Panc1 (cell line): ENCODE results near the gene ZFPL1. TPM values are rescaled to one million over a fixed set of nuclear protein-coding genes. Genes with fewer than 3 reads are reported as not detected.

Experiments
- ATAC-seq: fragments of 200-7000 bp; cut with Tn5 transposase; 2 replicates; pipeline ENCODE4 v1.9.1; 2020; ENCODE audit warnings: mild to moderate bottlenecking, moderate library complexity
- BruUV-seq: library from RNA; stranded (reverse); fragments of 400-500 nt; replicated peaks from 2 replicates; lab custom pipeline; 2021; lab: Mats Ljungman, UMichigan
- CTCF ChIA-PET: fragments of 300-600 bp; sonication (Branson Sonifier 250); formaldehyde crosslinking; loops from one replicate; lab custom pipeline; 2022; ENCODE audit warnings: antibody characterized with exemption; lab: Charles Lee
- POLR2A ChIA-PET: fragments of 300-600 bp; sonication (Branson Sonifier 250); formaldehyde crosslinking; loops from one replicate; lab custom pipeline; 2022; ENCODE audit warnings: antibody characterized with exemption; lab: Charles Lee
- DNase-seq: peaks from one replicate; pipeline ENCODE4 v3.0.0-alpha.2; 2010; ENCODE audit warnings: low read depth, low spot score
- H3K27ac ChIP-seq: 2 replicates; pipeline ENCODE4 v1.5.1; 2011; ENCODE audit warnings: mild to moderate bottlenecking, low read length, inconsistent platforms
- H3K27me3 ChIP-seq: fragments of 200-500 bp; sonication (Bioruptor generic); 2 replicates; pipeline ENCODE4 v1.6.0; 2014; ENCODE audit warnings: low read length, inconsistent platforms; ENCODE audit not compliant: control insufficient read depth, insufficient read depth
- H3K36me3 ChIP-seq: fragments of 200-500 bp; sonication (Bioruptor generic); 2 replicates; pipeline ENCODE4 v1.5.1; 2014; ENCODE audit warnings: inconsistent platforms, mild to moderate bottlenecking, low read length, moderate library complexity; ENCODE audit not compliant: control insufficient read depth, insufficient read depth
- H3K4me1 ChIP-seq: 2 replicates; pipeline ENCODE4 v1.5.1; 2011; ENCODE audit warnings: inconsistent platforms, mild to moderate bottlenecking, low read length, moderate library complexity; ENCODE audit not compliant: control insufficient read depth, insufficient read depth
- H3K4me3 ChIP-seq, 2 experiments: 2 replicates each; pipeline ENCODE4 v1.5.1; 2011 to 2012; ENCODE audit warnings: low read depth in 2 of 2, low read length in 2 of 2, mild to moderate bottlenecking in 2 of 2, inconsistent platforms in 1 of 2, moderate library complexity in 1 of 2
- H3K9me3 ChIP-seq: fragments of 200-500 bp; sonication (Bioruptor generic); 2 replicates; pipeline ENCODE4 v1.5.1; 2014; ENCODE audit warnings: low read depth, mild to moderate bottlenecking, inconsistent platforms, low read length, moderate library complexity; ENCODE audit not compliant: control insufficient read depth, insufficient read depth
- POLR2AphosphoS5 ChIP-seq: IDR thresholded peaks from 2 replicates; pipeline ENCODE4 v1.6.1; 2012; ENCODE audit warnings: mild to moderate bottlenecking, low read depth, low read length, moderate library complexity
- SIN3A ChIP-seq: IDR thresholded peaks from 2 replicates; pipeline ENCODE4 v1.6.1; 2012; ENCODE audit warnings: low read depth, mild to moderate bottlenecking, low read length, moderate library complexity, borderline replicate concordance; ENCODE audit not compliant: insufficient read depth
- TCF7L2 ChIP-seq: IDR thresholded peaks from 2 replicates; pipeline ENCODE4 v1.6.1; 2011; ENCODE audit warnings: mild to moderate bottlenecking, low read depth, low read length, inconsistent platforms
- in situ Hi-C: cut with HindIII; loops from 2 replicates; pipeline ENCODE4 v1.10.0; 2016; ENCODE audit warnings: low sequenced_read_pairs, low pct_unique_long_range_greater_than_20kb
- intact Hi-C: fragments of 100-400 bp; cut with micrococcal nuclease; formaldehyde crosslinking; loops from one replicate; pipeline ENCODE4 v1.10.0; 2022; ENCODE audit not compliant: unreplicated experiment
- total RNA-seq: library from RNA; stranded (reverse); gene quantifications from one replicate; pipeline ENCODE4 v1.2.1, GENCODE V29; 2021; ENCODE audit not compliant: unreplicated experiment
- TF ChIP-seq, protein P1 (sequence below), 2 experiments: IDR thresholded peaks; 2 replicates each; pipeline ENCODE4 v1.6.1; 2011 to 2012; ENCODE audit warnings: low read depth in 2 of 2, control low read depth in 1 of 2, low read length in 1 of 2, mild to moderate bottlenecking in 1 of 2, moderate library complexity in 1 of 2; ENCODE audit not compliant: insufficient read depth in 1 of 2
- TF ChIP-seq, protein P2 (sequence below): fragments of 450-650 bp; IDR thresholded peaks from 2 replicates; pipeline ENCODE4 v1.5.1; 2017; ENCODE audit warnings: mild to moderate bottlenecking

Gene ZFPL1
- total RNA-seq, 1 experiment from 2014 or later, result 68.4 TPM

DNA sequence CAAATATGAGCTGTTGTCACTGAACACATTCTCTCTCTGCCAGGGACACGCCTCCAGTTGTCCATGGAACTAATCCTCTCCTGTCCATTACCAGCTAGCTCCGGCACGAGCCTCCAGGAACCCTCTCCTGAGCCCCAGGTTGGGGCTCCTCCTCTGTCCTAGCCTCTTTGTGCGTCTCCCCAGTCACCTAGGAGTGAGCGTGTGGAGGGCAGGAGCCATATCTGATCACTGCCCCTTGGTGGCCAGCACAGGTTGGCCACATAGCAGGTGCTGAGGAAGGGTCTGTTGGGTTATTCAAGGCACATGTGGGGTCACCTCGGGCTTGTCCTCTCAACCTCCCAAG lies 47.8 kb downstream of the ZFPL1 start:
- ChIA-PET CTCF (interaction anchor here (0.6 to 0.7 kb wide), 2 partner anchors 17 to 22 kb away, joined by 3 read pairs; no protein-coding TSS in a partner anchor), POLR2A (interaction anchor here (0.5 kb wide), 1 partner anchor 843 kb away, joined by 3 read pairs; no protein-coding TSS in a partner anchor)
- intact Hi-C loops (loop anchor here (10.0 kb wide), 1 partner anchor 53 kb away; the partner anchor contains the start of gene CAPN1), in situ Hi-C loops (no loop called here)
- H3K4me1 ChIP-seq, result peaks cover 16% of the 10 kb centered on the region
- peaks cover 12% of the 10 kb centered on the region; the same call in 1 of the 2 replicates for H3K36me3 ChIP-seq
- no peaks in the 10 kb centered on the region for H3K9me3 ChIP-seq
- DNase-seq (no peak), ATAC-seq (no peak)
- BruUV-seq, result no TSS peak
- no peak for TF ChIP-seq TCF7L2
- TF ChIP-seq, protein P1, sequence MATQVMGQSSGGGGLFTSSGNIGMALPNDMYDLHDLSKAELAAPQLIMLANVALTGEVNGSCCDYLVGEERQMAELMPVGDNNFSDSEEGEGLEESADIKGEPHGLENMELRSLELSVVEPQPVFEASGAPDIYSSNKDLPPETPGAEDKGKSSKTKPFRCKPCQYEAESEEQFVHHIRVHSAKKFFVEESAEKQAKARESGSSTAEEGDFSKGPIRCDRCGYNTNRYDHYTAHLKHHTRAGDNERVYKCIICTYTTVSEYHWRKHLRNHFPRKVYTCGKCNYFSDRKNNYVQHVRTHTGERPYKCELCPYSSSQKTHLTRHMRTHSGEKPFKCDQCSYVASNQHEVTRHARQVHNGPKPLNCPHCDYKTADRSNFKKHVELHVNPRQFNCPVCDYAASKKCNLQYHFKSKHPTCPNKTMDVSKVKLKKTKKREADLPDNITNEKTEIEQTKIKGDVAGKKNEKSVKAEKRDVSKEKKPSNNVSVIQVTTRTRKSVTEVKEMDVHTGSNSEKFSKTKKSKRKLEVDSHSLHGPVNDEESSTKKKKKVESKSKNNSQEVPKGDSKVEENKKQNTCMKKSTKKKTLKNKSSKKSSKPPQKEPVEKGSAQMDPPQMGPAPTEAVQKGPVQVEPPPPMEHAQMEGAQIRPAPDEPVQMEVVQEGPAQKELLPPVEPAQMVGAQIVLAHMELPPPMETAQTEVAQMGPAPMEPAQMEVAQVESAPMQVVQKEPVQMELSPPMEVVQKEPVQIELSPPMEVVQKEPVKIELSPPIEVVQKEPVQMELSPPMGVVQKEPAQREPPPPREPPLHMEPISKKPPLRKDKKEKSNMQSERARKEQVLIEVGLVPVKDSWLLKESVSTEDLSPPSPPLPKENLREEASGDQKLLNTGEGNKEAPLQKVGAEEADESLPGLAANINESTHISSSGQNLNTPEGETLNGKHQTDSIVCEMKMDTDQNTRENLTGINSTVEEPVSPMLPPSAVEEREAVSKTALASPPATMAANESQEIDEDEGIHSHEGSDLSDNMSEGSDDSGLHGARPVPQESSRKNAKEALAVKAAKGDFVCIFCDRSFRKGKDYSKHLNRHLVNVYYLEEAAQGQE (IDR thresholded peaks at IDR 0.05; ENCODE audit: insufficient read depth in 1 of 2, low read depth in 2 of 2, low read length in 1 of 2), result no peak
- TF ChIP-seq POLR2AphosphoS5, result no peak
- no peak for TF ChIP-seq SIN3A
- TF ChIP-seq, protein P2, sequence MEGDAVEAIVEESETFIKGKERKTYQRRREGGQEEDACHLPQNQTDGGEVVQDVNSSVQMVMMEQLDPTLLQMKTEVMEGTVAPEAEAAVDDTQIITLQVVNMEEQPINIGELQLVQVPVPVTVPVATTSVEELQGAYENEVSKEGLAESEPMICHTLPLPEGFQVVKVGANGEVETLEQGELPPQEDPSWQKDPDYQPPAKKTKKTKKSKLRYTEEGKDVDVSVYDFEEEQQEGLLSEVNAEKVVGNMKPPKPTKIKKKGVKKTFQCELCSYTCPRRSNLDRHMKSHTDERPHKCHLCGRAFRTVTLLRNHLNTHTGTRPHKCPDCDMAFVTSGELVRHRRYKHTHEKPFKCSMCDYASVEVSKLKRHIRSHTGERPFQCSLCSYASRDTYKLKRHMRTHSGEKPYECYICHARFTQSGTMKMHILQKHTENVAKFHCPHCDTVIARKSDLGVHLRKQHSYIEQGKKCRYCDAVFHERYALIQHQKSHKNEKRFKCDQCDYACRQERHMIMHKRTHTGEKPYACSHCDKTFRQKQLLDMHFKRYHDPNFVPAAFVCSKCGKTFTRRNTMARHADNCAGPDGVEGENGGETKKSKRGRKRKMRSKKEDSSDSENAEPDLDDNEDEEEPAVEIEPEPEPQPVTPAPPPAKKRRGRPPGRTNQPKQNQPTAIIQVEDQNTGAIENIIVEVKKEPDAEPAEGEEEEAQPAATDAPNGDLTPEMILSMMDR, result no peak
- no peak overlapping the region for H3K4me3 ChIP-seq
- no peak overlapping the region for H3K27ac ChIP-seq
- H3K27me3 ChIP-seq, result no peaks in the 10 kb centered on the region

DNA sequence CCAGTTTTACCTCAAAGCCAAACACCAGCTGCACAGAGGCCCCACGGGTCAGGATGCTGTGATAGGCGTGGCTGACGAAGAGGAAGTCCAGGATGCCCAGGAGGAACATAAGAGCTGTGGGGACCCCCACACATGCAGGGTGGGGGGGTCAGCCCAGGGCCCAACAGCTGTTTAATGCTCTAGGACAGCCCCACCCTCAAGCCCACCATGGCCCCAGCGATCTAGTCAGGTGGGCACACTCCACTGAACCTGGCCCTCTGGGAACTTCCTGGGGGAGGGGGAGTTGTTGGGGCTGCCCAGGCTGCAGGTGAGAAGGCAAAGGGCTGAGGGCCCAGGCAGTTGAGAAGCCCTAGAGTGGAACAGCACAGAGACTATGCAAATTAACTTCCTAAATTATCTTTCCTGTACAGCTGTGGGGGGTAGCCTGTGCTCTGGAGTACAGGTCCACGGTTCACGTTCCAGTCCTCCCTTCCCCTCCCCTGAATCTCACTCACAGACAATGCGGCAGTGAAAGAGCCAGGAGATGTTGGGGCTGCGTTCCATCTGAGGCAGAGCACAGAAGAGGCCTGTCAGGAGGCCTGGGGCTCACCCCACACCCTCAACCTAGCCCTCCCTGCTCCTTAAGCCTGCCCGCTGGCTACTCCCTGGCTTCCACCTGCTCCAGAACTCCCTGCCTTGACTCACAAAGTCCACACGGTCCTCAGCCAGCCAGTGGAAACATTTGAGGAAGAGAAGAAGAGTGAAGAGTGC lies 48.4 kb downstream of the ZFPL1 start:
- Histone ChIP-seq H3K9me3 (no peaks in the 10 kb centered on the region), H3K4me3 (peak overlapping the region in 1 of 2 experiments; percentile 96; a peak in 1 of 4 replicates), H3K27me3 (no peaks in the 10 kb centered on the region), H3K27ac (no peak overlapping the region; the same call in 1 of the 2 replicates), H3K4me1 (peaks cover 16% of the 10 kb centered on the region), H3K36me3 (peaks cover 9% of the 10 kb centered on the region; the same call in 1 of the 2 replicates)
- intact Hi-C loops, result loop anchor here (10.0 kb wide), 1 partner anchor 52 kb away; the partner anchor contains the start of gene CAPN1
- ChIA-PET POLR2A (no interaction called here), CTCF (interaction anchor here (0.6 kb wide), 1 partner anchor 17 kb away, joined by 3 read pairs; no protein-coding TSS in a partner anchor)
- ATAC-seq, result no peak
- TF ChIP-seq SIN3A, result no peak
- TF ChIP-seq, protein P2, result no peak
- no peak for TF ChIP-seq TCF7L2
- TF ChIP-seq, protein P1 (IDR thresholded peaks at IDR 0.05; ENCODE audit: insufficient read depth in 1 of 2, low read depth in 2 of 2, low read length in 1 of 2), result no peak
- TF ChIP-seq POLR2AphosphoS5, result no peak
- DNase-seq, result no peak
- BruUV-seq, result no TSS peak
- in situ Hi-C loops, result no loop called here
